Gastrocnemius medialis (tissue), 4 donors: ENCODE results near the gene PDGFD.

Source experiments
- CTCF ChIP-seq, 5 experiments: fragments of 450-650 bp in 3 of 5; fragments of 200-600 bp in 2 of 5; sonication (generic) in 2 of 5; IDR thresholded peaks in 4 of 5; conservative IDR thresholded peaks in 1 of 5; 1 replicate in 4 of 5; 2 replicates in 1 of 5; pipeline ENCODE4 v1.5.1; 2016 to 2019; ENCODE audit warnings: antibody characterized with exemption in 5 of 5, mild to moderate bottlenecking in 3 of 5, moderate library complexity in 3 of 5
- POLR2A ChIP-seq, 2 donors: fragments of 450-650 bp; IDR thresholded peaks; one replicate each; pipeline ENCODE4 v1.6.1; 2017; ENCODE audit warnings: antibody characterized with exemption in 2 of 2, mild to moderate bottlenecking in 2 of 2, moderate library complexity in 2 of 2

- TF ChIP-seq POLR2A (IDR thresholded peaks at IDR 0.05) (no peak), CTCF (IDR thresholded peaks at IDR 0.05 in 4 of 5, conservative IDR thresholded peaks at IDR 0.05 in 1 of 5) (no peak)
Measured at GRCh38 chr11:104113541-104113940, 50.4 kb downstream of the PDGFD start.
